Measurements from ENCODE around the gene TAB3.

TAB3 gene

DNA sequence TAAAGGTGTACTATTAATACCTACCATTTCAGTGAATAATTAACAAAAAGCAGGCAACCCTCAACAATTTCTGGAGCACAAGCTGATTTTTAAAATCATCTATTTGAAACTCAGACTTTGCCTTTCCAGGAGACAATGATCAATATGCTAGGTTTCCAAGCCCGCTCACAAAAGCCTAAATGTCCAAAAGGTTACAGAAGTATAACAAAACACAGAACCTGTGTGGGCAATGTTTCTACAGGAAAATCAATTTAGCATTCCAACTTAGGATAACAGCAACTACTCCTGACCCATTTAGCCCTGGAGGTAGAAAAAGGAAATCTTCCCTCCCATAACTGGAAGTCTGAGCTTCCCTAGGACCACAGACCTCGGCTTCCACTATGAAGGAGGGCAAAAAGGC lies 3.9 kb downstream of the TAB3 start:
- DNase-seq, result no peak

DNA sequence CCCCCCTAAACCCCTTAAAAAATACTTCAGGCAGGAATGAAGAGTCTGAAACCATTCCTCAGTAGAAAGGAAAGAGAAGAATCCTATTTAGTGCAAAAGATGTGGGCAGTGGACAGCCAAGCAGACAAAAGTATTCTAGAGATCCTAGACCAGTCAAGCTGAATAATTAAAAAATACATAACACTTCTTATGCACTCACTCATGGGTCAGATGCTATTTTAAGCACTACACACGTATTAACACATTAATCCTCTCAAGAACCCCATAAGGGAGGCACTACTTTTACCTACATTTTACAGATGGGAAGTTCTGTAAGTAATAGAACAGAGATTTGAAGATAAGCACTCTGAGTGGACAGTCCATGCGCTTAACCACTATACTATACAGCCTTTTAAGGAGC lies 5.9 kb downstream of the TAB3 start:
- no peak for DNase-seq

DNA sequence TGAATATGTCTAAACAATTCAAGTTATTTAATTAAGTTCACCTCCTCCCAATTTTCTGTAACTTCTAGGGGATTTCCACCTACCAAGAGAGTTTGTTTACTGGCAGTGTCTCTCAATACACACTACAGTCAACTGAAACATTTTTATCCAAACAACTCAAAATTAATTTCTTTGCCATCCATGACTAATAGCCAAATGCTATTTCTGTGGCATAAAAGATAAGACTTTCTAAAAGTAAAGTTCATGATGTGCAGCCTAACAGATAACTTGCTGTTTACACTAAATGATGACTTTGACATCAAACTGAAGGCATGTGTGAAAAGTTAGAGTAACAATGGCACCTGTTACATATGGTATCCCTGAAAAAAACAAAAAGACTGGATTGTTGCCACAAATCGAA lies 7.3 kb downstream of the TAB3 start:
- no peak for DNase-seq

DNA sequence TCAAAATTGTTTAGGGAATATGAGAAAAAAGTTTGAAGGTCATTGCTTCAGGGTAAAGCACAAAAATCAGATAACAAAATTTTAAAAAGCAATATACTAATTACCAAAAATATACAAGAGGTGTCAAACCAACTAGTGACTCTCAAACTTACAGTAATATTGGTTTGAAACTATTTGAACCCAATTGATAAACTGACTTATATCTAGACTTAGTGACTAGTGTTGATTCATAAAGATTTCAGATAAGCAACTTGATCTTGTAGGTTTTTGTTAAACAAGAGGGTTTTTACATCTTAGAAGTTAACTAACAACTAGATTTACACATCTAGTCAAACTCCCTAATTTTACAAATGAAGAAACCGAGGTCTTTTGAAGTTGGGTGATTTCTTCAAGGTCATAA lies 7.7 kb downstream of the TAB3 start:
- DNase-seq, result no peak

DNA sequence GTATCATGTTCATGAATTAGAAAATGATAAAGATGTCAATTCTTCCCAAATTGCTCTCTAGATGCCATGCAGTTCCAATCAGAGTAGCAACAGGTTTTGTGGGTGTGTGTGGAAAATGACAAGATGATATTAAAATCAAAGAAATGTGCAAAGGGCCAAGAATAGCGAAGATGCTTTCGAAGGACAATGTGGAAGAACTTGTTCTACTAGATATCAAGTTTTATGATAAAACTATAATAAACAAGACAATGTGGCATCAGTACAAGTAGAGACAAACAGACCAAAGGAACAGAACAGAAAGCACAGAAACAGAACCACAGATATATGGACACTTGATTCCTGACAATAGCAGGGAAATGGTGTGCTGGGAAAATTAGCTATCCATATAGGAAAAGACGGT lies 9.0 kb downstream of the TAB3 start:
- DNase-seq, result no peak

DNA sequence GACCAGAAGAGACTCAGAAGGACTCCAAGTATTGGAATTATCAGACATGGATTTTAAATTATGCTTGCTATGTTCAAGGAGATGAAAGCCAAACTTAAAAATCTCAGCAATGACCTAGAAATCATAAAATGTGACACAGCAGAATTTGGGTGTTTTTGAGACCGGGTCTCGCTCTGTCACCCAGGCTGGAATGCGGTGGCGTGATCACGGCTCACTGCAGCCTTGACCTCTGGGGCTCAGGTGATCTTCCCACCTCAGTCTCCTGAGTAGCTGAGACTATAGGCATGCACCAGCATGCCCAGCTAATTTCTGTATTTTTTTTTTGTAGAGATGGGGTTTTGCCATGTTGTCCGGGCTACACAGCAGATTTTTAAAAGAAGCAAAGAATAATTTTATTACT lies 12.7 kb downstream of the TAB3 start:
- DNase-seq, result no peak

DNA sequence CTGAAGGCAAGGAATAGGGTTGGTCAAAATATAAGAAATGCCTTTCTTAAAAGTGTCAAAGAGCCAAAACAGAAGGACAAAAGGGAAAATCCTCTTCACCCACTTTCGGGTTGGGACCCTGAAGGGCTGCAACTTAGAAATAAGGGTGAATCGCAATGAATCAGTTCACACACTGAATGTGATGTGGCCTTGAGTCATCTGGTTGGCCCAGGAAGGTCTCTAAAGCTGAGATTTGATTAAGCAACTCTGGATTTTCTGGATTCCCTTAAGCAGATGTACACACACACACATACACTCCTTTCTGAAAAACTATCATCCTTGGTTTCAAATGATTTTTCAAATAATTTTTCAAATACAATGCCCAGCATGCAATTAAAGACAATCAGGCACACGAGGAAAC lies 13.1 kb downstream of the TAB3 start:
- no peak for DNase-seq

DNA sequence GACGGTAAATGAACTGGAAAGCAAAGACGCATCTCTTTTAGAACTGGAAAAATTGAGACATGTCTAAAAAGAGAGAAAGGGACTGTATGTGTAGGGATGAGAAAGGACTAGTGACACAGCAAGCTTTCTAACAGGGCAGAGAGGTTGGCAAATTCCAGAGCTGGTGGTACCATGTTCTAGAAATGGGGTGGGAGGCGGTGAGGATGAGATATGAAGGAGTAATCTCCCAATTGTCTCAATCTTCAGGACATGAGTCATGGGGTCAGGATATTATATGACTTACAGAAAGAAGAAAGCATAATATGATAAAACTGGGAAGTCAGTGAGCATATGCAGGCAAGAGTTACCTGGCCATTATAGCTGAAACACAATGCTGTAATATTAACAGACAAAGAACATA lies 14.2 kb downstream of the TAB3 start:
- DNase-seq, result no peak

DNA sequence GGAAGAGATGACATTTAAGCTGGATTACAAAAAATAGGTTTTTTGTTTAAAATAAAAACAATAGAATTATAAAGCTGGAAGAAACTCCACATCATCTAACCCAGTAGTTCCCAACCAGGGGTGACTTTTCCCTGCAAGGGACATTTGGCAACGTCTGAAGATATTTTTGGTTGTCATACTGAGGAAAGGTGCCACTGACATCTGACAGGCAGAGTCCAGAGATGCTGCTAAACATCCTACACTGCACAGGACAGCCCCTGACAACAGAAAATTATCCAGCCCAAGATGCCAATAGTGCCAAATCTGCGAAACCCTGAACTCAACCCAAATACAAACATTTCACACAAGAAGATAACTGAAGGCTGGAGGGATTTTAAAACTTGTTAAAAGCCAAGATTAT lies 18.5 kb downstream of the TAB3 start:
- DNase-seq, result no peak

DNA sequence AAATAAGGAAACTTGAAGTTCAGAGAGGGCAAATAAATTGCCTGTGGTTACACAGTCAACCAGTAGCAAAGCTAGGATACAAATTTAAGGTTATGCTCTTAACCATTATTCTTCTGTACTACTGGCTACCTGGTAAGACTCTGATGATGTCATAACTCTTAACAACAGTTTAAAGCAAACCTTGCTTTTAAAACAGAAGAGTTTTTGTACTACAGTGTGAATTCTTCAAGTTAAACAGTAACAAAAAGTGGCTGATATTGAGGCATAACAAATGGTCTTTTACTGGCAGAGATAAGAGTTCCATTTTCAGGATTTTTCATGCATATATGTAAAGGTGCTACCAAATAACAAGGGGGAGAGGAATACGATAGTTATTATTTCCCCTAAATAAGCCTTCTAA lies 23.4 kb downstream of the TAB3 start:
- no peak for DNase-seq

DNA sequence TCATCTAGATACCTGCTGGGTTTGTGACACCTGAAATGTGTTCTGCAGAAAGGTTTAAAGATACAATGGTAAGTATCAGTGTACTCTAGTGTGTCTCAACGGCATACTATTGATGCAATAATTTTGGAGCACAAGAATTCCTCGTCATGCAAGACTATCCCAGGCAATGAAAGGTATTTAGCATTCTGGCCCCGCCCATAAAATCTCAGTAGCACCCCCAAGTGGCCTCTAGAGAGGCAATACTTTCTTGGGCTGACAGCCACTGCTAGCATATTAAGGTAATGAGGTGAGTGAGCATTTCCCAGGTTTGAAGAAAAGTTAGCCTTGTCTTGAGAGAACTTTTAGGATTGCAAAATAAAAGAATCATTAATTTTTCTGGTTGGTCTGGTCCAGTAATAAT lies 24.0 kb downstream of the TAB3 start:
- peak in 1 of 2 donors; percentile 8 for DNase-seq

DNA sequence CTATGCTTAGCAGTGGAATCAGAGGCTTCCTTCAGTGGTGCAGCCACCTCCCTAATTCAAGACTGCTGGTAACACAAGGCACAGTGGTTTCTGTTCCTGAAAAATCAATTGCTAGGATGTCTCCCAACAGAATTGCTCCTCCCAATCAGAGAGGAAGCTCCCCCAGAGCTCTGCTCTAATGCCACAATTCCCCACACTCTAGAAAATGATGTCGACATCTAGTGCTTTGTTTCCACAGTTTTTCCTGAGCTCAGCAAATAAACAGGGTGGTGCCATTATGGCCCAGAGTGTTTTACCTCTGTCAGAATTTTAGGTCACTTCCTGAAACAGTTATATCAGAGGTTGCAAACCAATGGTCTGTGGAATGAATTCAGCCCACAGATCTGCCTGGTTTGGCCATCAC lies 24.7 kb downstream of the TAB3 start:
- no peak for DNase-seq

DNA sequence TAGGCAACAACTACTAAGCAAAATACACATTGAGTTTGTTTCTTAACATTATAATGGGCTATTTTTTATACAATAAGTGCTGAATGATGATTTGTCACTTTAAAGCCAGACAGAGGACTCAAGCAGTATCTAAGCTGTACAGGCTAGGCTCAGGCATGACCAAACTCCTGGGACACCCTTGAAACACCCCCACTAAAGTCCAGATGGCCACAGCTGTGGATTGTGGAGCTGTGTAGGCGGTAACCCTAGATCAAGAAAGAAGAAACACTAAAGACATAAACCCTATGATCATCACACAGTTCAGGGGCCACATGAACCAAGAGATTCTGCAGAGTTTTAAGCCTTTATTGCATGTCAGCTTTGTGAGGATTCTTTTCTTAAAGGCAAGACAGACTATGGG lies 25.1 kb downstream of the TAB3 start:
- no peak for DNase-seq

DNA sequence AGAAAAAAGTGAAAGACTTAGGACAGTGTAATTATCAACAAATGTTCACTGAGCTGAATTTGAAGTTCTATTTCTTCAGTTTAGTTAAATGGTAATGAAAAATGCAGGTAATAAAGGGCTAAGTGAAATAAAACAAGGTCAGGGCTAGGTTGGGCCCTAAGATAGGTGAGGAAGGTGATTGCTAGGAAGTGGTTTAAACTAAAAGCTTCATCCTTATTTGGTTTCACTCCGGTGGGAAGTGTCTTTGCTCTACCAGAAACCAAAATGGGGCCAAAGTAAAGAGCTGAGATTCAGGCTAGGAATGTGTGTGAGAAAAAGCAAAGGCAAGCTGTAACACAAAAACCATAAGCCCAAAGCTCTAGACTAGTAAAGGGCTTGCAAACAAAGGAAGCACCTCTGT lies 31.0 kb downstream of the TAB3 start:
- no peak for DNase-seq

DNA sequence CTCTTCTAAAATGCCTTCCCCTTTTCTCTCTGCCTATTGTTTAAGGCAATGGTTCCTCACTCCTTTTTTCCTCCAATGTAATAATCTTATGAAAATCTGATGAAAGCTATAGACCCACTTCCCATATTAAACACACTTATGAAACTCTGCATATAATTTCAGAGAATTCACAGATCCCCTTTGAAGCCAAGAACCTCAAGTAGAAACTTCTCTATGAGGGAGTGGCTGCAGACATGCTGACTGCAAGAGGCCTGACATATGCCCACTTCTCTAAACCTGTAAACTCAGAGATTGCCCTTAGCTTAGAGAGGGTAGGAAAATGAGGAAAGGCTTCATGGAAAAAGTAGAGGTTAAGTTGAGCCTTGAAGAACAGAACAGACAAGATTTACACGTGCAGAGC lies 37.6 kb downstream of the TAB3 start:
- DNase-seq, result no peak

DNA sequence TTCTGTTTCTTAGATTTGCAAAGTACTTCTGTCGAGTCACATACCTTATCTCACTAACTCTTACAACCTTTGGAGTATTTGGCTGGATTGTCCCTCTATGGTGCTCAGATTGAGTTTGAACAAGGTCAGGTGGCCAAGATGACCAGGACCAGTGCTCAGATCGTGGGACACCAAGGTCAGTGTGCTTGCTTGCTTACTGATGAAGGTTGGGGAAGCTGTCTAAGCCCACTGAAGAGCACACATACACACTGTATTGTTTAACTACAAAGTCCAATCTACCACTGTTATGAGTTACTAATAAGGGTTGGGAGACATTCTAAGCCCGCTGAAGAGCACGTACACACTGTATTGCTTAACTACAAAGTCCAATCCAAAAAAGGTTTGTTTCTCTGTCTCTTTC lies 53.7 kb downstream of the TAB3 start:
- no peak for DNase-seq

DNA sequence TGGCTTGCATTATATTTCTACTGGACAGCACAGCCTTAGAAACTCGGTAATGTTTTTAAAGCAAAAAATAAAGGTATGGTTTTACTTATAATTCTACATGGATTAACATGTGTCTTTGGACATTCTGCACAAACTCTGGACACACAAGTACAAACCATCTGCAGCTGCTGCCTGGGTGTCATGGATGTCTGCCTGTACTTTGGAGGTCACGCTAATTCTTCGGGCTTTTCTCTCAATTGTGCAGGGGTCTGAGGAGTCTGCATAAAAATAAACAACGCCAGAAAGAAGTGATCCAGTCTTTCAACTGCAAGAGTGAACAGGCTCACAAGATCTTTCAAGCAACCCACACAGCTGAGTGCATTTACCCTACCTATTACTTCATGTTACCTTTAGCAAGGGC lies 55.2 kb downstream of the TAB3 start:
- no peak for DNase-seq

DNA sequence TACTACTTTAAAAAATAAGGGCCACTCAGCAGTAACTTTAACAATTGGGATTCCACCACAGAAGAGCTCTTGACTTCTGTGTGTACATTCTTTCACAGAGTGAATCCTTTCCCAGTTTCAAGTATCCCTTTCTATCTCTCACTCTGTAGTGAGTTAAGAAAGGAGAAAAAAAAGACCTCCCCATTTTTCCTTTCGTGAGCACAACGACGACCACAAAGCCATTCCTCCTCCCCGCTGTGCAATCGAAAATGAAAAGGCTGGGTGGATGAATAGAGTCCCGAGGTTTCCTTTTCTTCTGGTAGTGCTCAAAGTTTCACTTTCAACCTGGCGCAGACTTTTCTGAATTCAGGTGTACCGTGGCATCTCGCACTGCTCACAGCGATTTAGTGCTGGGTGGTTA lies 58.0 kb downstream of the TAB3 start:
- DNase-seq, result peak in 1 of 2 donors; percentile 9

DNA sequence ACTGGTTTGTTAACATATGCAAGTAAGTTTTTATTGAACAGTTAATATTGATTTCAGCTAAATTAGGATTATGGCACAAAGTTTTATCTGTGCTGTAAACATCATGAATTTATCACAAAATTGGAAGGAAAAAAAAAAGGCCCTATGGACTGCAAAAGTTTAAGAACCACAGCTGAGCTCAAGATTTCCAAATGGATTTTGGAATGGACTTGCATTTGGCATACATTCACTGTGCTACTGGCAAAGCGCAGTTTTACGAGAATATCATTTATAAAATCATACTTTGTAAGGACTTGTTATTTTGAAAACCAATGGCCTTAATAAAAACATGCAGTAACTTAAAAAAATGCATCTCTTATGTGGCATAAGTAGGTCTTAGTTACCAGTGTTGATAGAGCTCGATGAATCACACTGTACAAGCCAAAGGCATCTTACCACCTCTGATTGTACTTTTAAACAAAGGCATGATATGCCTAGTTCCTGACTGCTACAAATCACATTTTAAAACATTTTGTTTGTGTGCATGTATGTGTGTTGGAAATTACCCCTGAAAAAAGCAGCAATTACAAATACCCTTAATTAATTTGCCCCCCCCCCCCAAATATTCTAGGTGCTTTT lies 58.6 kb downstream of the TAB3 start:
- DNase-seq, result no peak

DNA sequence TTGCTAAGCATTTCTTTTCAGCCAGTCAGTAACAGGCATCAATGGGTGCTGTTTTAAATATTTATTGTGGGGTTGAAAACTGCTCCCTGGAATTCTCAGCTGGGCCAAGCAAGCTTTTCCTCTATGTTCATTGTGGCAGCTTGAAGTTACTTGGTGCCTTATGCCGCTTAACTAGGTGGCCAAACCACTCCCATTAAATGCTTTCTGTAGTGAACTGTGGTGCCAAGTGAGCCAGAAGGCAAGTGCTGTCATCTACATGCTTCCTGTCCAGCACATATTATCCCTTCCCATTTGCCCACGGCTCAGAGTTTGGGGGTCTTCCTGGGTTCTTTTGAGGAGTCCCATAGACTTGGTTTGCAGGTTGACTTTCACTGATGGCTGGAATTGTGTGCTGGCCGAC lies 64.8 kb downstream of the TAB3 start:
- no peak for DNase-seq

DNA sequence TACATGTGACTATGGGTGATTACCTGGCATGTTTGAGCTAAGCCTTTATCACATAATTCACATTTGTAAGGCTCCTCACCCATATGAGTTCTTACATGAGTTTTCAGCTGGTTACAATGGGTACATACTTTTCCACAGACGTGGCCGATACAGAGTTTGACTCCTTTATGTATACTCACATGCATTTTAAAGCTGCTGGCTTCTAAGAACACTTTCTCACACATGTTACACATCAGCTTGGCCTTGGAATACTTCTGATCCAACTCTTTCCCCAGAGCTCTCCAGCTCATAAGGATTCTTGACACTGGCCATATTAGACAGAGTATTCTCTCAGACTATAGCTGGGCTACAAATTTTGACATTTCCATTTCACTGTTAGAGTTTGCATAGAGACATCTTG lies 66.3 kb downstream of the TAB3 start:
- no peak for DNase-seq

DNA sequence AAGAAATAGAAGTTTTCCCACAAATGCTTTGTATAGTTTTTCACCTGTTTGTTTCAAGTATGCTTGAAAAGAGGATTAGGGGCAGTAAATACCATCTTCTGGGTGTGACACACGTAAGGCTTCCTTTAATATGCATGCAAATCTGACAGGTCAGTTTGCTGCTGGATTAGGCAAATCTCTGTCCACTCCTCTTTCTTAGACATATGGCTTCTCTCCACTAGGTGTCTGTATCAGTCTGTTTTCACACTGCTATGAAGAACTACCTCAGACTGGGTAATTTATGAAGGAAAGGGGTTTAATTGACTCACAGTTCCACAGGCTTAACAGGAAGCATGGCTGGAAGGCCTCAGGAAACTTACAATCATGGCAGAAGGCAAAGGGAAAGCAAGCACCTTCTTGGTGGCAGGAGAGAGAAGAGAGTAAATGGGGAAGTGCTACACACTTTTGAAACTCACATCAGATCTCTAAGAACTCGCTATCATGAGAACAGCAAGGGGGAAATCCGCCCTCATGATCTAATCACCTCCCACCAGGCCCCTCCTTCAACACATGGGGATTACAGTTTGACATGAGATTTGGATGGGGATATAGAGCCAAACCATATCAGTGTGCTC lies 66.9 kb downstream of the TAB3 start:
- no peak for DNase-seq

DNA sequence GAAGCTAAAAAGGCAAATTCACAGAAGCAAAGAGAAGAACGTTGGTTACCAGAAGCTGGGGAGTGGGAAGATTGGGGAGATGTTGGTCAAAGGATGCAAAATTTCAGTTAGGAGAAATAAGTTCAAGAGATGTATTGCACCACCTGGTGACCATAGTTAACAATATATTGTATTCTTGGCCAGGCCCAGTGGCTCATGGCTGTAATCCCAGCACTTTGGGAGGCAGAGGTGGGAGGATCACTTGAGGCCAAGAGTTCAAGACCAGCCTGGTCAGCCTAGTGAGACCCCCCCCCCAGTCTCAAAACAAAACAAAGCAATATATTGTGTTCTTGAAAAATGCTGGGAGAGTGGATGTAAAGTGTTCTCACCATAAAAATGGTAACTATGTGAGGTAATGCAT lies 67.9 kb downstream of the TAB3 start:
- DNase-seq, result no peak

DNA sequence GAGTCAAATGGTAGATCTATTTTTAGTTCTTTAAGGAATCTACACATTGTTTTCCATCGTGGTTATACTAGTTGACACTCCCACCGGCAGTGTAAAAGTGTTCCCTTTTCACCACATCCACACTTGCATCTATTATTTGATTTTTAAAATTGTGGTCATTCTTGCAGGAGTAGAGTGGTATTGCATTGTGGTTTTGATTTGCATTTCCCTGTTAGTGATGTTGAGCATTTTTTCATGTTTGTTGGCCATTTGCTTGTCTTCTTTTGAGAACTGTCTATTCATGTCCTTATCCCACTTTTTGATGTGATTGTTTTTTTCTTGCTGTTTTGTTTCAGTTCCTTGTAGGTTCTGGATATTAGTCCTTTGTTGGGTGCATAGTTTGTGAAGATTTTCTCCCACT lies 70.0 kb downstream of the TAB3 start:
- DNase-seq, result no peak

DNA sequence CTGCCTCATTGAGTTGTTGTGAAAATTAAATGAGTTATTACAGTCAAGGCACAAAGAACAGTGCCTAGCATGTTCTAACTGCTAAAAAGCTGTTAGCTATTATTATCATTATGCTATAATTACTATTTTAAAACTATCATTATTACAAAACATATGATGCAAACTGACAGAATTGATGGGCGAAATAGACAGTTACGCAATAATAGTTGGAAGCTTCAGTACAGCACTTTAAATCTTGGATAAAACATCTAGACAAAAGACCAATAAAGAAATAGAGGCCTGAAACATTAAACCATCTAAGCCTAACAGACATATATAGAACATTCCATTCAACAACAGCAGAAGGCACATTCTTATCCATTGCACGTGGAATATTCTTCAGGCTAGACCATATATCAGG lies 73.0 kb downstream of the TAB3 start:
- no peak for DNase-seq

DNA sequence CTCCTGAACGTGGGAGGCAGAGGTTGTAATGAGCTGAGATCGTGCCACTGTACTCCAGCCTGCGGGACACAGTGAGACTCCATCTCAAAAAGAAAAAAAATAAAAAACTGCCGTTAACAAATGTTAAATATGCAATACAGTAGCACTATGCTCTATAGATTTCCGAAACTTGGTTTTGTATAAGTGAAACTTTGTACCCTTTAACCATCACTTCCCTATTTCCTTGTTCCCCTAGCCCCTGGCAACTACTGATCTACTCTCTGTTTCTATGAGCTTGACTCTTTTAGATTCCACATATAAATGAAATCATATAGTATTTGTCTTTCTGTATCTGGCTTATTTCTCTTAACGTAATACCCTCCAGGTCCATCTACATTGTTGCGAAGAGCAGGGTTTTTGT lies 74.1 kb downstream of the TAB3 start:
- DNase-seq, result no peak
